Measurements from ENCODE around the gene DLX1. TPM values are rescaled to one million over a fixed set of nuclear protein-coding genes. Genes with fewer than 3 reads are reported as not detected.
A peak's percentile ranks its signal among the peaks of the same experiment; 100 is the strongest.

The DLX1 gene
- not detected for total RNA-seq

DNA sequence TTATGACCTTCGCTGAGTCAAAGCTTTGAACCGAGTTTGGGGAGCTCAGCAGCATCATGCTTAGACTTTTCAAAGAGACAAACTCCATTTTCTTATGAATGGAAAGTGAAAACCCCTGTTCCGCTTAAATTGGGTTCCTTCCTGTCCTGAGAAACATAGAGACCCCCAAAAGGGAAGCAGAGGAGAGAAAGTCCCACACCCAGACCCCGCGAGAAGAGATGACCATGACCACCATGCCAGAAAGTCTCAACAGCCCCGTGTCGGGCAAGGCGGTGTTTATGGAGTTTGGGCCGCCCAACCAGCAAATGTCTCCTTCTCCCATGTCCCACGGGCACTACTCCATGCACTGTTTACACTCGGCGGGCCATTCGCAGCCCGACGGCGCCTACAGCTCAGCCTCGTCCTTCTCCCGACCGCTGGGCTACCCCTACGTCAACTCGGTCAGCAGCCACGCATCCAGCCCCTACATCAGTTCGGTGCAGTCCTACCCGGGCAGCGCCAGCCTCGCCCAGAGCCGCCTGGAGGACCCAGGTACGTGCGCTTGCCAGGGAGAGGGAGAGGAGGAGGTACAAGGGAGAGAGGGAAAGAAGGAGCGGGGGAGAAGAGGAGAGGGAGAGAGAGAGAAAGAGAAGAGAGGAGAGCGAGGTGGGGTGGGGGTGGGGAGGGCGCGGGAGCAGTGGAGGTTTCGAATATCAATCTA is at the start of gene DLX1:
TSS of gene DLX1 (plus strand) at position 48 of the 700 bp plus-strand sequence. CDS start at position 219, 171 bp downstream.
- Histone ChIP-seq H3K4me3 (peak within 1 kb of the TSS; percentile 8 to 46 (median 38)), H3K27me3 (peaks cover 5 to 100% (median 80%) of the 10 kb centered on the region in 4 donors), H3K4me1 (peaks cover 33 to 67% (median 42%) of the 10 kb centered on the region in 4 donors), H3K36me3 (no peaks in the 10 kb centered on the region), H3K9me3 (no peaks in the 10 kb centered on the region), H3K27ac (no peak within 1 kb of the TSS)
- WGBS, 2 donors = 6 to 12% methylated on average over 29 to 32 of the region's 34 CpGs
- peak in 1 of 2 donors; percentile 4 for ATAC-seq (ENCODE audit: low FRiP score in 2 of 2)
- peak in 1 of 2 donors; percentile 79 for DNase-seq
- TF ChIP-seq, protein P1, sequence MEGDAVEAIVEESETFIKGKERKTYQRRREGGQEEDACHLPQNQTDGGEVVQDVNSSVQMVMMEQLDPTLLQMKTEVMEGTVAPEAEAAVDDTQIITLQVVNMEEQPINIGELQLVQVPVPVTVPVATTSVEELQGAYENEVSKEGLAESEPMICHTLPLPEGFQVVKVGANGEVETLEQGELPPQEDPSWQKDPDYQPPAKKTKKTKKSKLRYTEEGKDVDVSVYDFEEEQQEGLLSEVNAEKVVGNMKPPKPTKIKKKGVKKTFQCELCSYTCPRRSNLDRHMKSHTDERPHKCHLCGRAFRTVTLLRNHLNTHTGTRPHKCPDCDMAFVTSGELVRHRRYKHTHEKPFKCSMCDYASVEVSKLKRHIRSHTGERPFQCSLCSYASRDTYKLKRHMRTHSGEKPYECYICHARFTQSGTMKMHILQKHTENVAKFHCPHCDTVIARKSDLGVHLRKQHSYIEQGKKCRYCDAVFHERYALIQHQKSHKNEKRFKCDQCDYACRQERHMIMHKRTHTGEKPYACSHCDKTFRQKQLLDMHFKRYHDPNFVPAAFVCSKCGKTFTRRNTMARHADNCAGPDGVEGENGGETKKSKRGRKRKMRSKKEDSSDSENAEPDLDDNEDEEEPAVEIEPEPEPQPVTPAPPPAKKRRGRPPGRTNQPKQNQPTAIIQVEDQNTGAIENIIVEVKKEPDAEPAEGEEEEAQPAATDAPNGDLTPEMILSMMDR (IDR thresholded peaks at IDR 0.05) = no peak
- TF ChIP-seq EP300 (IDR thresholded peaks at IDR 0.05) = no peak
- TF ChIP-seq POLR2A (IDR thresholded peaks at IDR 0.05) = no peak
- no peak for TF ChIP-seq POLR2AphosphoS5 (IDR thresholded peaks at IDR 0.05)

DNA sequence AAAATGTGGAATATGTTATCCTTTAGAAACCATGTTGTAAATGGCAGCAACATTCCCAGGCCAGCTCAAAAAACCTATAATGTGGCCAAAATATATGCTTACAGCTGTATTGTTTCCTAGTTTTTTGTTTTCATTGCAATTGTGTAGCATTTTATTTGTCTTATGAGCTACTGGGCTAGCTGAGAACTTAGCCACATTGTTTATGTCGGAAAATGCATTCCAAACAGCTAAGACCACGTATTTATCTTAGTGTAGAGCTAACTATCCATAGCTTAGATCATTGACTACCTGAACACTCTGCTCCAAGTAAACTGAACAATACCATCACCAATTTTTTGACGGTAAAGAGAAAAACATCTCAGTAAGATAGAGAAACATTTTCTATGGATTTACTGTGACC is 47.2 kb upstream of the DLX1 start:
- no peak for TF ChIP-seq EP300 (IDR thresholded peaks at IDR 0.05)
- TF ChIP-seq, protein P1 (IDR thresholded peaks at IDR 0.05) = no peak
- TF ChIP-seq POLR2AphosphoS5 (IDR thresholded peaks at IDR 0.05) = no peak
- TF ChIP-seq POLR2A (IDR thresholded peaks at IDR 0.05) = no peak
- no peak overlapping the region for H3K27ac ChIP-seq
- 93 to 94% methylated on average over 3 of the region's 3 CpGs for WGBS, 2 donors
- ATAC-seq (ENCODE audit: low FRiP score in 2 of 2) (no peak), DNase-seq (no peak)
- no peak overlapping the region for H3K4me3 ChIP-seq
- H3K4me1 ChIP-seq = no peaks in the 10 kb centered on the region
- no peaks in the 10 kb centered on the region for H3K9me3 ChIP-seq
- H3K36me3 ChIP-seq = no peaks in the 10 kb centered on the region
- no peaks in the 10 kb centered on the region for H3K27me3 ChIP-seq

DNA sequence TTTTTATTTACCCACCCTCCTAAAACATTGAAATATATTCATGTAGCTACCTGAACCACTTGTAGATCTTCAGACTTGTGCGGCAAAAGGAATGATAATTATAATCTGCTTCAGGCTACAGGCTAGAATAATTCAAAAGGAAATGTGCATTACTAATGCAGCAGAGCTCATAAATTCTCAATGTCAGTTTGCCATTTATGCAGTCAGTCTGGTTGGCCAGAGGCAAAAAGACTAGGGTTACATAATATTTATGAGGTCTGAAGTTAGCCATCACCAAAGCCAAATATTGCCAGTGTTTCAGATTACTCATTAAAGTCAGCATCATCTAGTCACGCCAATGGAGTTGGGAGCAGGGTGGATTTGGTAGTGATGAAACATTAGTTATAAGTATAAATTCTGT is 46.7 kb upstream of the DLX1 start:
- ATAC-seq (ENCODE audit: low FRiP score in 2 of 2) = no peak
- WGBS, 2 donors = 98% methylated on average over 2 of the region's 2 CpGs

DNA sequence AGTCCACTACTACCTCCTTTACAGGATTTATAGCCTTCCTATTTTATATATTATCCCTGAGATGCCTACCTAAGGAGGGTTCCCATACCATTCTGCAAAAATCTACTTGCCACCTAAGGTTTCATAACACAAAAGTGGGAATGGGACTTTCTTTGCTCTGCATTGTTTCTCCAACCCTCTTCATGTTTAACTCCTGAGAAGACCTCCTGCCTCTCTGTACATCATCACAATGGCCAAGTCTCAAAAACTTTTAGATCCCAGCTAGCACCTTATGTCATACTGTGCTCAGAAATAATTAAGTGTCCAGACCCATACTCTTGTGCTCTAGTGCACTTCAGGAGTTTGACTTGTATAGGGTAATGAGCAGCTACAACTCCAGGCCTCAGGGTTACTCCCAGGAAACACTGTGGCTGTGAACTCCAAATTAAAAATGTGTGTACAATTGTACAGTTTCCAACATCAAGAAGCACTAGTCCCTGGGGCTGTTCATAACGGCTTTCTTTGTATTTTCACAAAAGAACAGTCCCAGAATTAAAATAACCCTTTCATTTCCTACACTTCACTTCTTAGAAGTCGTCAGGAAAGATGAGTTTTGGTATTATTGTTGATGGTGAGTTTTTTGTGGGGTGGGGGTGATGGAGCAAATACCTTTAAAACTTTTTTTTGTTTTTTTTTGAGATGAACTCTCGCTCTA is 46.1 kb upstream of the DLX1 start:
- no peak overlapping the region for H3K4me3 ChIP-seq
- no peaks in the 10 kb centered on the region for H3K27me3 ChIP-seq
- DNase-seq (no peak), ATAC-seq (ENCODE audit: low FRiP score in 2 of 2) (no peak)
- TF ChIP-seq POLR2AphosphoS5 (IDR thresholded peaks at IDR 0.05) = no peak
- TF ChIP-seq POLR2A (IDR thresholded peaks at IDR 0.05) = no peak
- TF ChIP-seq EP300 (IDR thresholded peaks at IDR 0.05) = no peak
- H3K9me3 ChIP-seq = no peaks in the 10 kb centered on the region
- no peaks in the 10 kb centered on the region for H3K4me1 ChIP-seq
- H3K27ac ChIP-seq = no peak overlapping the region
- 83 to 85% methylated on average over 3 of the region's 3 CpGs for whole genome bisulfite sequencing, 2 donors
- no peaks in the 10 kb centered on the region for H3K36me3 ChIP-seq

More for the DNA sequence above, 46.7 kb upstream of the DLX1 start:
- DNase-seq = no peak
- Histone ChIP-seq H3K27me3 (no peaks in the 10 kb centered on the region), H3K9me3 (no peaks in the 10 kb centered on the region), H3K4me3 (no peak overlapping the region), H3K27ac (no peak overlapping the region), H3K36me3 (no peaks in the 10 kb centered on the region), H3K4me1 (no peaks in the 10 kb centered on the region)
- TF ChIP-seq POLR2AphosphoS5 (IDR thresholded peaks at IDR 0.05) = no peak
- TF ChIP-seq EP300 (IDR thresholded peaks at IDR 0.05) = no peak
- TF ChIP-seq, protein P1 (IDR thresholded peaks at IDR 0.05) = no peak
- TF ChIP-seq POLR2A (IDR thresholded peaks at IDR 0.05) = no peak

DNA sequence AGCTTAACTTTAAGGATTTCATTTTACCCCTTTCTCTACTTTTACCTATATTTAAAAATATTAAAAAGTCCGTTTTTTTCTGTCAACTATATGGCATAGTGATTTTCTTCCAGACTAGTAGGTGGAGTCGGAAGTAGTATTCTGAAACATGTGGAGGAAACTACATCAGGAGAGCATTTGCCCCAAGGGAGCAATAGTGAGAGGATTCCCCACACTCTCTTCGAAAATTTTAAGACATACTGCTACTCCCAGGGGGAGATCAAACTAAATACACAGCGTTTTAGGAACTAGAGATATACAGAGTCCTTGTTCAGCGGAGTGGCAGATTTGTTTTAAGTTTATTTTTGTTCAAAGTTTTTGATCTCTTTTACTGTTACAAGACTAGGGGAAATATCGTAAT is 45.0 kb upstream of the DLX1 start:
- no peak for ATAC-seq (ENCODE audit: low FRiP score in 2 of 2)
- WGBS, 2 donors = 84 to 91% methylated on average over 6 of the region's 6 CpGs

More for the DNA sequence above, 45.0 kb upstream of the DLX1 start:
- no peak for TF ChIP-seq POLR2A (IDR thresholded peaks at IDR 0.05)
- TF ChIP-seq, protein P1 (IDR thresholded peaks at IDR 0.05) = no peak
- no peak for TF ChIP-seq EP300 (IDR thresholded peaks at IDR 0.05)
- no peak overlapping the region for H3K4me3 ChIP-seq
- H3K4me1 ChIP-seq = no peaks in the 10 kb centered on the region
- no peaks in the 10 kb centered on the region for H3K27me3 ChIP-seq
- no peaks in the 10 kb centered on the region for H3K9me3 ChIP-seq
- H3K36me3 ChIP-seq = no peaks in the 10 kb centered on the region
- H3K27ac ChIP-seq = no peak overlapping the region
- no peak for DNase-seq

All from upper lobe of left lung (tissue), 6 donors.